H7 (cell line): ENCODE measurements around the gene TTC23. TPM values are rescaled to one million over a fixed set of nuclear protein-coding genes. Genes with fewer than 3 reads are reported as not detected.

Source experiments
- DNase-seq: peaks from one replicate; pipeline ENCODE4 v3.0.0; 2012
- H3K27me3 ChIP-seq: 2 replicates; pipeline ENCODE4 v1.6.0; 2011; ENCODE audit warnings: mild to moderate bottlenecking, low read length; ENCODE audit not compliant: control insufficient read depth, insufficient read depth
- H3K36me3 ChIP-seq: replicated peaks from 2 replicates; pipeline ENCODE4 v1.5.1; 2011; ENCODE audit warnings: low read length; ENCODE audit not compliant: control insufficient read depth, insufficient read depth
- H3K4me3 ChIP-seq: 2 replicates; pipeline ENCODE4 v1.5.1; 2011; ENCODE audit warnings: low read depth, mild to moderate bottlenecking, control low read depth, low read length, moderate library complexity; ENCODE audit not compliant: insufficient read depth
- total RNA-seq: library from RNA; depleted of rRNA; stranded (reverse); fragments of >200 nt; shearing (Covaris generic); gene quantifications from 2 replicates; pipeline ENCODE4 v1.2.3, GENCODE V29; 2014; rRNA removed

Gene TTC23
- total RNA-seq, 1 experiment from 2014 or later = 21.2 TPM

DNA sequence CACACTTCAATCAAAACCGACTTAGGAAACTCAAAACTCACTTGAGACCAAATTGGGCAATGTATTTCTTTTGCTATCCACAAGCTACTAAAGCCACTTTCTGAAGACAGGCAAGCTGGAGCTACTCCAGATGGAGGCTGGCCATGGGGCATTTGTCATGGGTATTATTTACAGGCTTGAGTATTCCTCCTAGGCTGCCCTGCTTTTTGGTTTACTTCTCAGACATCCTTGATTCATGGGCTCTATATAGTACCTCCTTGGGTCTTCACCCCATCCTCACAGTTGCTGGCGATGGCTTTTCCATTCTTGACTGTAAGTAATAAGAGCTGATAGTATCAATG lies 163.1 kb downstream of the TTC23 start:
- no peak for DNase-seq
- Histone ChIP-seq H3K4me3 (no peak overlapping the region), H3K27me3 (no peaks in the 10 kb centered on the region), H3K36me3 (no peaks in the 10 kb centered on the region)

Other genes starting within 250 kb of the TTC23 start
- gene PGPEP1L, start 241.8 kb downstream of the TTC23 start, total RNA-seq = not detected in 2 replicates
- gene SYNM, start 144.5 kb downstream of the TTC23 start, total RNA-seq = 2.1 and 2.8 TPM in 2 replicates
- 25.0 and 26.8 TPM in 2 replicates for gene LRRC28, start 1.9 kb upstream of the TTC23 start, total RNA-seq